ENCODE results near the gene RAPGEF1. TPM values are rescaled to one million over a fixed set of nuclear protein-coding genes. Genes with fewer than 3 reads are reported as not detected.

RAPGEF1 gene
- total and polyA plus RNA-seq, 2 donors (not counting 1 experiment from before 2014, with no cell fraction given), result 33.3 to 42.8 TPM

DNA sequence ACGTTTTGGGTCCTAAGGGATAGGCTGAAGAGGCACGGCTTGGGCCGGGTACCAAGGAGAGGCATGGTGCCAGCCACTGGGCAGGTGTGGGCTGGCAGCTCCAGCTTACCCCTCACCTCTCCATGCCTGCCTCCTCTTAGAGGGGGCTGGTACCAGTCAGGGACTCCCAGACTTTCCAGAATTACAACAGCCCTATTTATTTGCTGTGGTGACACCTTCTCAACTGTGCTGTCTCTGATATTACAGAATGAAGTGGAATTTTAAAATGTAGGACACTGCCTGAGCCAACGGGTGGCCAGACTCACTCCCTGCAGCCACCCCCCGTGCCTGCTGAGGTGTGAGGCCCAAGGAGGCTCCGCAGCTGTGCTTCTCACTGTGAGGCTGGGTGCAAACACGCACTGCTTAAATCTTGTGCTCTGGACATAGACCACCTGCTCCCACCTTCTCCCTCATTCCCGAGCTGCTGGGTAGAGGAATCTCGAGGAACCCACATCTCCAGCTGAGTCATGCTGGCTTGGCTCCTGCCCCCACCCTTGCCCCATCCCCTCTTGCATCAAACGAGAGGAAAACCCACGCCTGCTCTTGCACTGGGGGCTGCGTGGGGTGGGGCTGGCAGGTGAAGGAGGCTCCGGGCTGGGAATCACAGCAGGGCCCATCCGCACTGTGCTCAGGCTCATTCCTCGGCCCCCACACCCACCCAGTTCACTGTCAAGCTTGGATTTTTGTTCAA, 146.6 kb downstream of the RAPGEF1 start:
- no peak overlapping the region for H2AFZ ChIP-seq (ENCODE audit: low read length)
- H3K27ac ChIP-seq (ENCODE audit: insufficient read depth, low read length), result no peak overlapping the region
- no peak for TF ChIP-seq EZH2 (IDR thresholded peaks at IDR 0.05; ENCODE audit: low read length, missing control alignments)
- TF ChIP-seq, protein P1, sequence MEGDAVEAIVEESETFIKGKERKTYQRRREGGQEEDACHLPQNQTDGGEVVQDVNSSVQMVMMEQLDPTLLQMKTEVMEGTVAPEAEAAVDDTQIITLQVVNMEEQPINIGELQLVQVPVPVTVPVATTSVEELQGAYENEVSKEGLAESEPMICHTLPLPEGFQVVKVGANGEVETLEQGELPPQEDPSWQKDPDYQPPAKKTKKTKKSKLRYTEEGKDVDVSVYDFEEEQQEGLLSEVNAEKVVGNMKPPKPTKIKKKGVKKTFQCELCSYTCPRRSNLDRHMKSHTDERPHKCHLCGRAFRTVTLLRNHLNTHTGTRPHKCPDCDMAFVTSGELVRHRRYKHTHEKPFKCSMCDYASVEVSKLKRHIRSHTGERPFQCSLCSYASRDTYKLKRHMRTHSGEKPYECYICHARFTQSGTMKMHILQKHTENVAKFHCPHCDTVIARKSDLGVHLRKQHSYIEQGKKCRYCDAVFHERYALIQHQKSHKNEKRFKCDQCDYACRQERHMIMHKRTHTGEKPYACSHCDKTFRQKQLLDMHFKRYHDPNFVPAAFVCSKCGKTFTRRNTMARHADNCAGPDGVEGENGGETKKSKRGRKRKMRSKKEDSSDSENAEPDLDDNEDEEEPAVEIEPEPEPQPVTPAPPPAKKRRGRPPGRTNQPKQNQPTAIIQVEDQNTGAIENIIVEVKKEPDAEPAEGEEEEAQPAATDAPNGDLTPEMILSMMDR (conservative IDR thresholded peaks at IDR 0.05 in 1 of 2, IDR thresholded peaks at IDR 0.05 in 1 of 2; ENCODE audit: low read depth in 1 of 2, low read length in 2 of 2), result no peak
- H3K36me3 ChIP-seq (ENCODE audit: control insufficient read depth, insufficient read depth, low read length), result peaks cover 3% of the 10 kb centered on the region
- no peak overlapping the region for H3K4me3 ChIP-seq (replicated peaks in 1 of 4; ENCODE audit: control extremely low read depth in 1 of 4, insufficient read depth in 1 of 4, low read depth in 3 of 4, low read length in 4 of 4)
- DNase-seq (ENCODE audit: low read depth in 2 of 2), result peak; percentile 26 to 41
- no peak overlapping the region for H3K4me2 ChIP-seq (ENCODE audit: extremely low read depth, insufficient read depth, low read length)
- no peaks in the 10 kb centered on the region for H3K79me2 ChIP-seq (ENCODE audit: control insufficient read depth, insufficient read depth, low read length)
- H3K9me3 ChIP-seq (ENCODE audit: control insufficient read depth, insufficient read depth, low read depth, low read length), result no peaks in the 10 kb centered on the region
- no peaks in the 10 kb centered on the region for H4K20me1 ChIP-seq (ENCODE audit: control insufficient read depth, extremely low read depth, insufficient read depth, low read length)
- H3K27me3 ChIP-seq (ENCODE audit: control insufficient read depth, insufficient read depth, low read length), result no peaks in the 10 kb centered on the region
- H3K4me1 ChIP-seq (ENCODE audit: control insufficient read depth, extremely low read depth, insufficient read depth, low read length), result no peaks in the 10 kb centered on the region
- H3K9ac ChIP-seq (ENCODE audit: insufficient read depth, low read length), result no peak overlapping the region

DNA sequence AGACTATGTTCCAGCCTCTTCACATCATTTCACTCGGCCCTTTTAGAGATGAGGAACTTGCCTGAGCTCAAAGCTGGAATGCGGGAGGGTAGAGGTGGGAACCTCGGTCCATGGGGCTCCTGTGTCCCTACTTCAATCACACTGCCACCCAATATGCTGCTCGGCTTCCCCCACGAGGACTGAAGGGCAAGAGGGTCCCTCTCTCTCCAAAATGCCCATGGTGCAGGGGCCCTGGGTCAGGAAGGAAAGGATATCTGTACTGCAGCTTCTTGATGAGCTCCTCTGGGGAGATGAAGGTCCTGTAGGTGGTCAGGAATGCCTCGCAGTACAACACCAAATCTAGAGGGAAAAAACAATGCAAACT, 148.0 kb downstream of the RAPGEF1 start:
- no peaks in the 10 kb centered on the region for H3K27me3 ChIP-seq (ENCODE audit: control insufficient read depth, insufficient read depth, low read length)
- no peak overlapping the region for H3K4me2 ChIP-seq (ENCODE audit: extremely low read depth, insufficient read depth, low read length)
- no peaks in the 10 kb centered on the region for H3K9me3 ChIP-seq (ENCODE audit: control insufficient read depth, insufficient read depth, low read depth, low read length)
- no peak for DNase-seq (ENCODE audit: low read depth in 2 of 2)
- no peak overlapping the region for H3K27ac ChIP-seq (ENCODE audit: insufficient read depth, low read length)
- H3K79me2 ChIP-seq (ENCODE audit: control insufficient read depth, insufficient read depth, low read length), result no peaks in the 10 kb centered on the region
- no peak overlapping the region for H2AFZ ChIP-seq (ENCODE audit: low read length)
- H3K4me1 ChIP-seq (ENCODE audit: control insufficient read depth, extremely low read depth, insufficient read depth, low read length), result no peaks in the 10 kb centered on the region
- peaks cover 3% of the 10 kb centered on the region for H3K36me3 ChIP-seq (ENCODE audit: control insufficient read depth, insufficient read depth, low read length)
- no peak overlapping the region for H3K9ac ChIP-seq (ENCODE audit: insufficient read depth, low read length)
- H3K4me3 ChIP-seq (replicated peaks in 1 of 4; ENCODE audit: control extremely low read depth in 1 of 4, insufficient read depth in 1 of 4, low read depth in 3 of 4, low read length in 4 of 4), result no peak overlapping the region
- no peaks in the 10 kb centered on the region for H4K20me1 ChIP-seq (ENCODE audit: control insufficient read depth, extremely low read depth, insufficient read depth, low read length)
- TF ChIP-seq EZH2 (IDR thresholded peaks at IDR 0.05; ENCODE audit: low read length, missing control alignments), result no peak
- TF ChIP-seq, protein P1 (conservative IDR thresholded peaks at IDR 0.05 in 1 of 2, IDR thresholded peaks at IDR 0.05 in 1 of 2; ENCODE audit: low read depth in 1 of 2, low read length in 2 of 2), result no peak

DNA sequence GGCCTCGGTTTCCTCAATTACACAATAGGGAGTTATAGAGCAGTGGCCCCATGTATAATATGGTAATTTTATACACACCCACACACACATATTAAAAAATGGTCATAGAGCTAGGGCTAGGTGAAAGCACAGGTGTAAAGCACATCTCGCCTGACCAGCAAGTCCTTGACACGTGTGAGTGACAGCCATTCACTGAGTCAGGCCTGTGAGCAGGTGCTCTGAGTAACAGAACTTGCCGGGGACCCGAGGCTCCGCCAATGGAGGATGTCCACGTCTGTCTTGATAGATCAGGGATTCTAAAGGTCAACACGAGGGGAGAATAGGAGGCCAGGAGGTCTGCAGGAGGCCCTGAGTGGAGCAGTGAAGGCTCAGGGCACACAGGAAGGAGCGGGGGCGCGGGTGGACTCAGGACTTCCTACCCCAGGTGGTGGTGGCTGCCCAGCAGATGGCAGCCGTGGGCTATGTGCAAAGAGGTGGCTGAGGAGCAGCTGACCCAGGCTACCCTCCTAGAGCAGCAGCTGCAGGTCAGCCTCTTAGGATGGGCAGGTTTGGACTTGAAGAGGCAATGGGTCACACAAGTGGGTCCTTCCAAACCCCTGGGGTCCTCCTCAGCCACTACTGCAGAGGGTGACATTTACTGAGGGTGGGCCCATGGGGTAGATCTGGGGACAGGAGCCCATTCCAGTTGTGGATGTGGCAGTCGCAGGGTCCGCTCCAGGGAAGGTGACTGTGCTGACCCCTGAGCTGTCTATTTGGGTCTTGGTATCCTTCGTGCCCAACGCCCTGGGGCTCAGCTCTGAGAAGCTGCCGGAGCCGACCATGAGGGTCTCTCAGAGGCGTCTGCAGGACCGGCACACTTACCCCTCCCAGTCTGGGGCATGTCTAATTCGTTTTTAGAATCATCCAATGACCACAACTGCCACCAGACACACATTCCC, 148.7 kb downstream of the RAPGEF1 start:
- no peak overlapping the region for H3K27ac ChIP-seq (ENCODE audit: insufficient read depth, low read length)
- H3K27me3 ChIP-seq (ENCODE audit: control insufficient read depth, insufficient read depth, low read length), result no peaks in the 10 kb centered on the region
- H3K79me2 ChIP-seq (ENCODE audit: control insufficient read depth, insufficient read depth, low read length), result no peaks in the 10 kb centered on the region
- no peak overlapping the region for H3K9ac ChIP-seq (ENCODE audit: insufficient read depth, low read length)
- H2AFZ ChIP-seq (ENCODE audit: low read length), result no peak overlapping the region
- no peaks in the 10 kb centered on the region for H3K9me3 ChIP-seq (ENCODE audit: control insufficient read depth, insufficient read depth, low read depth, low read length)
- H3K4me2 ChIP-seq (ENCODE audit: extremely low read depth, insufficient read depth, low read length), result no peak overlapping the region
- TF ChIP-seq, protein P1 (conservative IDR thresholded peaks at IDR 0.05 in 1 of 2, IDR thresholded peaks at IDR 0.05 in 1 of 2; ENCODE audit: low read depth in 1 of 2, low read length in 2 of 2), result peak; percentile 70 to 78
- no peak for TF ChIP-seq EZH2 (IDR thresholded peaks at IDR 0.05; ENCODE audit: low read length, missing control alignments)
- no peak overlapping the region for H3K4me3 ChIP-seq (replicated peaks in 1 of 4; ENCODE audit: control extremely low read depth in 1 of 4, insufficient read depth in 1 of 4, low read depth in 3 of 4, low read length in 4 of 4)
- no peaks in the 10 kb centered on the region for H4K20me1 ChIP-seq (ENCODE audit: control insufficient read depth, extremely low read depth, insufficient read depth, low read length)
- DNase-seq (ENCODE audit: low read depth in 2 of 2), result peak; percentile 63 to 74
- H3K36me3 ChIP-seq (ENCODE audit: control insufficient read depth, insufficient read depth, low read length), result peaks cover 3% of the 10 kb centered on the region
- no peaks in the 10 kb centered on the region for H3K4me1 ChIP-seq (ENCODE audit: control insufficient read depth, extremely low read depth, insufficient read depth, low read length)

Measured in fibroblast of lung (primary cell).